Sigmoid colon (tissue), 7 donors: ENCODE measurements around the gene AP1S3. TPM values are rescaled to one million over a fixed set of nuclear protein-coding genes. Genes with fewer than 3 reads are reported as not detected.

Experiments
- DNase-seq: peaks from one replicate; pipeline ENCODE4 v3.0.0-alpha.2; 2019
- H3K27ac ChIP-seq, 4 donors: fragments of 200-600 bp; sonication (generic); one replicate each; pipeline ENCODE4 v1.5.1; 2016 to 2019; ENCODE audit warnings: mild to moderate bottlenecking in 1 of 4
- H3K27me3 ChIP-seq, 3 donors: fragments of 200-600 bp; sonication (generic); one replicate each; pipeline ENCODE4 v1.5.1; 2019; ENCODE audit warnings: mild to moderate bottlenecking in 1 of 3
- H3K36me3 ChIP-seq, 4 donors: fragments of 200-600 bp; sonication (generic); one replicate each; pipeline ENCODE4 v1.5.1; 2016 to 2019
- H3K4me1 ChIP-seq, 4 donors: fragments of 200-600 bp; sonication (generic); one replicate each; pipeline ENCODE4 v1.5.1; 2017 to 2019
- H3K4me3 ChIP-seq, 4 donors: fragments of 200-600 bp; sonication (generic); one replicate each; pipeline ENCODE4 v1.5.1; 2017 to 2019; ENCODE audit warnings: mild to moderate bottlenecking in 2 of 4, moderate library complexity in 1 of 4
- H3K9me3 ChIP-seq, 4 donors: fragments of 200-600 bp in 3 of 4; sonication (generic) in 3 of 4; one replicate each; pipeline versions ENCODE4 v1.5.1 to v1.6.1; 2013 to 2019
- CTCF ChIP-seq, 4 experiments: fragments of 450-650 bp in 3 of 4; fragments of 200-600 bp in 1 of 4; IDR thresholded peaks; one replicate each; pipeline ENCODE4 v1.5.1; 2016 to 2019; ENCODE audit warnings: antibody characterized with exemption in 4 of 4, mild to moderate bottlenecking in 3 of 4, moderate library complexity in 2 of 4
- EP300 ChIP-seq, 4 donors: sonication (generic); formaldehyde crosslinking; IDR thresholded peaks; one replicate each; pipeline ENCODE4 v1.6.1; 2017; ENCODE audit warnings: antibody characterized with exemption in 4 of 4
- POLR2A ChIP-seq, 2 donors: fragments of 450-650 bp; IDR thresholded peaks; one replicate each; pipeline ENCODE4 v1.6.1; 2016; ENCODE audit warnings: antibody characterized with exemption in 2 of 2, mild to moderate bottlenecking in 2 of 2, moderate library complexity in 2 of 2
- POLR2AphosphoS5 ChIP-seq, 4 donors: sonication (generic); formaldehyde crosslinking; IDR thresholded peaks; one replicate each; pipeline ENCODE4 v1.6.1; 2017; ENCODE audit warnings: antibody characterized with exemption in 4 of 4
- WGBS, 2 donors: extraction: QIAGEN DNeasy Blood & Tissue Kit; methylation state at CpG; one replicate each; pipeline ENCODE4 v1.1.7; 2013; 5-methylcytosine and 5-hydroxymethylcytosine counted together
- intact Hi-C: fragments of 100-400 bp; cut with DNase I; formaldehyde crosslinking; loops from one replicate; pipeline ENCODE4 v1.15.1; 2023
- polyA plus RNA-seq, 3 donors: library from polyadenylated mRNA; stranded (reverse); fragments of 200-250 nt; gene quantifications; one replicate each; pipeline ENCODE4 v1.2.3, GENCODE V29; 2013
- total RNA-seq, 4 donors: library from RNA; depleted of rRNA; stranded (reverse); fragments of >200 nt; gene quantifications; one replicate each; pipeline ENCODE4 v1.1.0, GENCODE V29; 2016
- donor health status: healthy with polysubstance abuse.
- donor health status: Bipolar disorder and iron deficiency.
- donor health status: healthy.

Gene AP1S3
- total and polyA plus RNA-seq, 7 donors = 0.14 to 7.2 (median 3.0) TPM; not detected in 2

- Histone ChIP-seq H3K9me3 (no peaks in the 10 kb centered on the region), H3K36me3 (no peaks in the 10 kb centered on the region), H3K27me3 (no peaks in the 10 kb centered on the region), H3K4me3 (no peak overlapping the region), H3K4me1 (peaks cover 0 to 20% (median 11%) of the 10 kb centered on the region in 4 donors), H3K27ac (no peak overlapping the region)
- TF ChIP-seq POLR2AphosphoS5 (IDR thresholded peaks at IDR 0.05) = no peak
- TF ChIP-seq POLR2A (IDR thresholded peaks at IDR 0.05) = no peak
- no peak for TF ChIP-seq EP300 (IDR thresholded peaks at IDR 0.05)
- no peak for TF ChIP-seq CTCF (IDR thresholded peaks at IDR 0.05)
- no peak for DNase-seq
- WGBS, 2 donors = 17 to 50% methylated on average over 8 of the region's 8 CpGs
- intact Hi-C loops = no loop called here
Measured at GRCh38 chr2:223832241-223832903, 5.0 kb downstream of the AP1S3 start.

- intact Hi-C loops = no loop called here
- TF ChIP-seq CTCF (IDR thresholded peaks at IDR 0.05) (no peak), EP300 (IDR thresholded peaks at IDR 0.05) (no peak), POLR2AphosphoS5 (IDR thresholded peaks at IDR 0.05) (no peak), POLR2A (IDR thresholded peaks at IDR 0.05) (no peak)
- no peaks in the 10 kb centered on the region for H3K9me3 ChIP-seq
- H3K27ac ChIP-seq = no peak overlapping the region
- no peaks in the 10 kb centered on the region for H3K36me3 ChIP-seq
- whole genome bisulfite sequencing, 2 donors = 92 to 96% methylated on average over 5 of the region's 5 CpGs
- no peak for DNase-seq
- H3K4me3 ChIP-seq = no peak overlapping the region
- H3K27me3 ChIP-seq = no peaks in the 10 kb centered on the region
- no peaks in the 10 kb centered on the region for H3K4me1 ChIP-seq
Measured at GRCh38 chr2:223829128-223829527, 8.3 kb downstream of the AP1S3 start.

- H3K36me3 ChIP-seq = no peaks in the 10 kb centered on the region
- no peak overlapping the region for H3K27ac ChIP-seq
- H3K27me3 ChIP-seq = no peaks in the 10 kb centered on the region
- no peaks in the 10 kb centered on the region for H3K9me3 ChIP-seq
- no peaks in the 10 kb centered on the region for H3K4me1 ChIP-seq
- intact Hi-C loops = no loop called here
- 95 to 97% methylated on average over 6 of the region's 6 CpGs for WGBS, 2 donors
- H3K4me3 ChIP-seq = no peak overlapping the region
- no peak for TF ChIP-seq CTCF (IDR thresholded peaks at IDR 0.05)
- TF ChIP-seq POLR2AphosphoS5 (IDR thresholded peaks at IDR 0.05) = no peak
- TF ChIP-seq EP300 (IDR thresholded peaks at IDR 0.05) = no peak
- no peak for TF ChIP-seq POLR2A (IDR thresholded peaks at IDR 0.05)
- DNase-seq = no peak
Measured at GRCh38 chr2:223828314-223828713, 9.1 kb downstream of the AP1S3 start.

- no peak for DNase-seq
- intact Hi-C loops = no loop called here
- Histone ChIP-seq H3K9me3 (no peaks in the 10 kb centered on the region), H3K4me3 (no peak overlapping the region), H3K27me3 (no peaks in the 10 kb centered on the region), H3K36me3 (no peaks in the 10 kb centered on the region), H3K27ac (no peak overlapping the region), H3K4me1 (no peaks in the 10 kb centered on the region)
- TF ChIP-seq EP300 (IDR thresholded peaks at IDR 0.05) (no peak), CTCF (IDR thresholded peaks at IDR 0.05) (no peak), POLR2A (IDR thresholded peaks at IDR 0.05) (no peak), POLR2AphosphoS5 (IDR thresholded peaks at IDR 0.05) (no peak)
- 62 to 83% methylated on average over 4 of the region's 4 CpGs for WGBS, 2 donors
Measured at GRCh38 chr2:223826995-223827394, 10.4 kb downstream of the AP1S3 start.

GRCh38 chr2:223824301-223824700, 13.1 kb downstream of the AP1S3 start:
- Histone ChIP-seq H3K4me3 (no peak overlapping the region), H3K27me3 (no peaks in the 10 kb centered on the region), H3K27ac (no peak overlapping the region), H3K36me3 (no peaks in the 10 kb centered on the region), H3K9me3 (no peaks in the 10 kb centered on the region), H3K4me1 (no peaks in the 10 kb centered on the region)
- TF ChIP-seq CTCF (IDR thresholded peaks at IDR 0.05) (no peak), POLR2A (IDR thresholded peaks at IDR 0.05) (no peak), EP300 (IDR thresholded peaks at IDR 0.05) (no peak), POLR2AphosphoS5 (IDR thresholded peaks at IDR 0.05) (no peak)
- intact Hi-C loops = no loop called here
- WGBS, 2 donors = 91 to 97% methylated on average over 8 of the region's 8 CpGs
- DNase-seq = no peak
